ENCODE data around the gene RAVER1.
"Not testable (repeated sequence)": the region's sequence is repeated elsewhere in the genome, so short reads cannot be mapped to it uniquely, and the experiment has no call there.

The RAVER1 gene

DNA sequence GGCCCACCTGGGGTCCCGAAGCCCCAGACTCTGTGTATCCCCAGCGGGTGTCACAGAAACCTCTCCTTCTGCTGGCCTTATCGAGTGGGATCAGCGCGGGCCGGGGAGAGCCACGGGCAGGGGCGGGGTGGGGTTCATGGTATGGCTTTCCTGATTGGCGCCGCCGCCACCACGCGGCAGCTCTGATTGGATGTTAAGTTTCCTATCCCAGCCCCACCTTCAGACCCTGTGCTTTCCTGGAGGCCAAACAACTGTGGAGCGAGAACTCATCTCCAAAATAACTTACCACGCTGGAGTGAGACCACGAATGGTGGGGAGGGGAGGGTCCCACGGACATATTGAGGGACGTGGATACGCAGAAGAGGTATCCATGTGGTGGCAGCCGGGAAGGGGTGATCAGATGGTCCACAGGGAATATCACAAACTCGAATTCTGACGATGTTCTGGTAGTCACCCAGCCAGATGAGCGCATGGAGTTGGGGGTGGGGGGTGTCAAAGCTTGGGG, 44.6 kb downstream of the RAVER1 start:
- Histone ChIP-seq H3K36me3 (ENCODE audit: insufficient read depth, low read length) (peaks cover 3% of the 10 kb centered on the region; the same call in 1 of the 2 replicates), H2AFZ (ENCODE audit: low read length, unreplicated experiment) (no peak overlapping the region), H3K27me3 (ENCODE audit: insufficient read depth, low read length) (0 out of 2 replicates have a peak, but pooled peaks cover 3% of the 10 kb centered on the region), H3K79me2 (ENCODE audit: control insufficient read depth, insufficient read depth, low read length, unreplicated experiment) (no peaks in the 10 kb centered on the region), H3K27ac (ENCODE audit: low read depth, low read length) (peak overlapping the region; percentile 45; the same call in 1 of the 2 replicates), H3K4me1 (ENCODE audit: control insufficient read depth, insufficient read depth, low read length, unreplicated experiment) (no peaks in the 10 kb centered on the region), H3K4me3 (ENCODE audit: low read depth, low read length) (peak overlapping the region; percentile 85)

DNA sequence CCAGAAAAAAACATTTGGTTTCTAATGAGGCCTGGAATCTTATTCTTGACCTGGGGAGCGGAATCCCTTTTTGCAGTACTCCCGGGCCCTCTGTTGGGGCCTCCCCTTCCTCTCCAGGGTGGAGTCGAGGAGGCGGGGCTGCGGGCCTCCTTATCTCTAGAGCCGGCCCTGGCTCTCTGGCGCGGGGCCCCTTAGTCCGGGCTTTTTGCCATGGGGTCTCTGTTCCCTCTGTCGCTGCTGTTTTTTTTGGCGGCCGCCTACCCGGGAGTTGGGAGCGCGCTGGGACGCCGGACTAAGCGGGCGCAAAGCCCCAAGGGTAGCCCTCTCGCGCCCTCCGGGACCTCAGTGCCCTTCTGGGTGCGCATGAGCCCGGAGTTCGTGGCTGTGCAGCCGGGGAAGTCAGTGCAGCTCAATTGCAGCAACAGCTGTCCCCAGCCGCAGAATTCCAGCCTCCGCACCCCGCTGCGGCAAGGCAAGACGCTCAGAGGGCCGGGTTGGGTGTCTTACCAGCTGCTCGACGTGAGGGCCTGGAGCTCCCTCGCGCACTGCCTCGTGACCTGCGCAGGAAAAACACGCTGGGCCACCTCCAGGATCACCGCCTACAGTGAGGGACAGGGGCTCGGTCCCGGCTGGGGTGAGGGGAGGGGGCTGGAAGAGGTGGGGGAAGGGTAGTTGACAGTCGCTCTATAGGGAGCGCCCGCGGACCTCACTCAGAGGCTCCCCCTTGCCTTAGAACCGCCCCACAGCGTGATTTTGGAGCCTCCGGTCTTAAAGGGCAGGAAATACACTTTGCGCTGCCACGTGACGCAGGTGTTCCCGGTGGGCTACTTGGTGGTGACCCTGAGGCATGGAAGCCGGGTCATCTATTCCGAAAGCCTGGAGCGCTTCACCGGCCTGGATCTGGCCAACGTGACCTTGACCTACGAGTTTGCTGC, 46.3 kb downstream of the RAVER1 start, which contains the start of gene ICAM4:
Gene ICAM4, plus strand, starts transcription at position 153 of the 935 bp plus-strand sequence. Its CDS starts 58 bp downstream, at position 211.
- Histone ChIP-seq H3K27ac (ENCODE audit: low read depth, low read length) (no peak within 1 kb of the TSS), H3K4me3 (ENCODE audit: low read depth, low read length) (no peak within 1 kb of the TSS), H3K36me3 (ENCODE audit: insufficient read depth, low read length) (no peaks in the 10 kb centered on the region; the same call in 1 of the 2 replicates), H3K27me3 (ENCODE audit: insufficient read depth, low read length) (0 out of 2 replicates have a peak, but pooled peaks cover 3% of the 10 kb centered on the region), H3K79me2 (ENCODE audit: control insufficient read depth, insufficient read depth, low read length, unreplicated experiment) (no peaks in the 10 kb centered on the region), H3K4me1 (ENCODE audit: control insufficient read depth, insufficient read depth, low read length, unreplicated experiment) (no peaks in the 10 kb centered on the region), H2AFZ (ENCODE audit: low read length, unreplicated experiment) (no peak within 1 kb of the TSS)

DNA sequence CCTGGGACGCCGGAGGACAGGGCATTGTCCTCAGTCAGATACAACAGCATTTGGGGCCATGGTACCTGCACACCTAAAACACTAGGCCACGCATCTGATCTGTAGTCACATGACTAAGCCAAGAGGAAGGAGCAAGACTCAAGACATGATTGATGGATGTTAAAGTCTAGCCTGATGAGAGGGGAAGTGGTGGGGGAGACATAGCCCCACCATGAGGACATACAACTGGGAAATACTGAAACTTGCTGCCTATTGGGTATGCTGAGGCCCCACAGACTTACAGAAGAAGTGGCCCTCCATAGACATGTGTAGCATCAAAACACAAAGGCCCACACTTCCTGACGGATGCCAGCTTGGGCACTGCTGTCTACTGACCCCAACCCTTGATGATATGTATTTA, 47.9 kb downstream of the RAVER1 start:
- Histone ChIP-seq H3K27me3 (ENCODE audit: insufficient read depth, low read length) (no peaks in the 10 kb centered on the region), H3K4me1 (ENCODE audit: control insufficient read depth, insufficient read depth, low read length, unreplicated experiment) (no peaks in the 10 kb centered on the region), H3K79me2 (ENCODE audit: control insufficient read depth, insufficient read depth, low read length, unreplicated experiment) (no peaks in the 10 kb centered on the region), H3K36me3 (ENCODE audit: insufficient read depth, low read length) (no peaks in the 10 kb centered on the region; the same call in 1 of the 2 replicates), H3K4me3 (ENCODE audit: low read depth, low read length) (no peak overlapping the region), H2AFZ (ENCODE audit: low read length, unreplicated experiment) (no peak overlapping the region), H3K27ac (ENCODE audit: low read depth, low read length) (no peak overlapping the region)

DNA sequence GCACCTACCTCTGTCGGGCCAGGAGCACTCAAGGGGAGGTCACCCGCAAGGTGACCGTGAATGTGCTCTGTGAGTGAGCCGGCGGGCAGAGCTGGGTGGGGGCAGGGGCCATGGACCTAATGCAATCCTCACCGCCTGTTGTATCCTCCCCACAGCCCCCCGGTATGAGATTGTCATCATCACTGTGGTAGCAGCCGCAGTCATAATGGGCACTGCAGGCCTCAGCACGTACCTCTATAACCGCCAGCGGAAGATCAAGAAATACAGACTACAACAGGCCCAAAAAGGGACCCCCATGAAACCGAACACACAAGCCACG, 48.4 kb downstream of the RAVER1 start:
- H3K4me1 ChIP-seq (ENCODE audit: control insufficient read depth, insufficient read depth, low read length, unreplicated experiment) = no peaks in the 10 kb centered on the region

DNA sequence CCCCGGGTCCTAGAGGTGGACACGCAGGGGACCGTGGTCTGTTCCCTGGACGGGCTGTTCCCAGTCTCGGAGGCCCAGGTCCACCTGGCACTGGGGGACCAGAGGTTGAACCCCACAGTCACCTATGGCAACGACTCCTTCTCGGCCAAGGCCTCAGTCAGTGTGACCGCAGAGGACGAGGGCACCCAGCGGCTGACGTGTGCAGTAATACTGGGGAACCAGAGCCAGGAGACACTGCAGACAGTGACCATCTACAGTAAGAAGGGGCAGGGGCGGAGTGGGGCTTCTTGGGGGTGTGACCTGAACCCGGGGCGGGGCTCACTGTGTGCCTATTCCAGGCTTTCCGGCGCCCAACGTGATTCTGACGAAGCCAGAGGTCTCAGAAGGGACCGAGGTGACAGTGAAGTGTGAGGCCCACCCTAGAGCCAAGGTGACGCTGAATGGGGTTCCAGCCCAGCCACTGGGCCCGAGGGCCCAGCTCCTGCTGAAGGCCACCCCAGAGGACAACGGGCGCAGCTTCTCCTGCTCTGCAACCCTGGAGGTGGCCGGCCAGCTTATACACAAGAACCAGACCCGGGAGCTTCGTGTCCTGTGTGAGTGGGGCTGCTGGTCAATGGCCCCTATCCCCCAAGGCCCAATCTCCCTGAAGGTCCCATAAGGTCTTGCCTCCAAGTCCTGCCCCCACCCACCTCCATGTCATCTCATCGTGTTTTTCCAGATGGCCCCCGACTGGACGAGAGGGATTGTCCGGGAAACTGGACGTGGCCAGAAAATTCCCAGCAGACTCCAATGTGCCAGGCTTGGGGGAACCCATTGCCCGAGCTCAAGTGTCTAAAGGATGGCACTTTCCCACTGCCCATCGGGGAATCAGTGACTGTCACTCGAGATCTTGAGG, 49.0 kb downstream of the RAVER1 start:
- H2AFZ ChIP-seq (ENCODE audit: low read length, unreplicated experiment) = no peak overlapping the region
- H3K27ac ChIP-seq (ENCODE audit: low read depth, low read length) = no peak overlapping the region
- H3K4me3 ChIP-seq (ENCODE audit: low read depth, low read length) = no peak overlapping the region
- no peaks in the 10 kb centered on the region for H3K4me1 ChIP-seq (ENCODE audit: control insufficient read depth, insufficient read depth, low read length, unreplicated experiment)
- no peaks in the 10 kb centered on the region for H3K79me2 ChIP-seq (ENCODE audit: control insufficient read depth, insufficient read depth, low read length, unreplicated experiment)
- no peaks in the 10 kb centered on the region for H3K27me3 ChIP-seq (ENCODE audit: insufficient read depth, low read length)
- peaks cover 2% of the 10 kb centered on the region; the same call in 1 of the 2 replicates for H3K36me3 ChIP-seq (ENCODE audit: insufficient read depth, low read length)

More for the DNA sequence above, 48.4 kb downstream of the RAVER1 start:
- Histone ChIP-seq H3K36me3 (ENCODE audit: insufficient read depth, low read length) (no peaks in the 10 kb centered on the region; the same call in 1 of the 2 replicates), H2AFZ (ENCODE audit: low read length, unreplicated experiment) (no peak overlapping the region), H3K4me3 (ENCODE audit: low read depth, low read length) (no peak overlapping the region), H3K79me2 (ENCODE audit: control insufficient read depth, insufficient read depth, low read length, unreplicated experiment) (no peaks in the 10 kb centered on the region), H3K27ac (ENCODE audit: low read depth, low read length) (no peak overlapping the region), H3K27me3 (ENCODE audit: insufficient read depth, low read length) (no peaks in the 10 kb centered on the region)

DNA sequence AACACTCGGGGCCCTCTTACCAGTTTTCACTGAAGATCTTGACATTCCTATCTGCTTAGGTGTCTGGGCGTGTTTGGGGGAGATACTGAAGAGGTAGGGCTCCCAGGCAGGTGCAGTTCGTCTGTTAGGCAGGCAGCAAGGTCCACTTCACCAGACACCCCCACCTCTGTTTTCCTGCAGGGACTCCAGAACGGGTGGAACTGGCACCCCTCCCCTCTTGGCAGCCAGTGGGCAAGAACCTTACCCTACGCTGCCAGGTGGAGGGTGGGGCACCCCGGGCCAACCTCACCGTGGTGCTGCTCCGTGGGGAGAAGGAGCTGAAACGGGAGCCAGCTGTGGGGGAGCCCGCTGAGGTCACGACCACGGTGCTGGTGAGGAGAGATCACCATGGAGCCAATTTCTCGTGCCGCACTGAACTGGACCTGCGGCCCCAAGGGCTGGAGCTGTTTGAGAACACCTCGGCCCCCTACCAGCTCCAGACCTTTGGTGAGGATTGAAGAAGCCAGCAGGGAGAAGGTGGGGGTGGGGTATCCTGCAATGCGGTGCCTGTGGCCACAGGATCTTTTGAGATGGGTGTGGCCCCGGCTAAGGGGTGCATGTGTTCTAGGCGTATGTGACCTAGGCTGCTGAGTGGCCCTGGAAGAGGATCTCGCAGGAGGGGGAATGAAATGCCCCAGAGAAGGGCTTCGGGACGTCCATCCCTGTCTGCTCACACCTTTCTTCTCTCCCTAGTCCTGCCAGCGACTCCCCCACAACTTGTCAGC, 49.8 kb downstream of the RAVER1 start:
- Histone ChIP-seq H3K4me1 (ENCODE audit: control insufficient read depth, insufficient read depth, low read length, unreplicated experiment) (no peaks in the 10 kb centered on the region), H3K27ac (ENCODE audit: low read depth, low read length) (no peak overlapping the region), H3K79me2 (ENCODE audit: control insufficient read depth, insufficient read depth, low read length, unreplicated experiment) (no peaks in the 10 kb centered on the region), H3K36me3 (ENCODE audit: insufficient read depth, low read length) (peaks cover 2% of the 10 kb centered on the region; the same call in 1 of the 2 replicates), H2AFZ (ENCODE audit: low read length, unreplicated experiment) (no peak overlapping the region), H3K4me3 (ENCODE audit: low read depth, low read length) (no peak overlapping the region), H3K27me3 (ENCODE audit: insufficient read depth, low read length) (no peaks in the 10 kb centered on the region)

DNA sequence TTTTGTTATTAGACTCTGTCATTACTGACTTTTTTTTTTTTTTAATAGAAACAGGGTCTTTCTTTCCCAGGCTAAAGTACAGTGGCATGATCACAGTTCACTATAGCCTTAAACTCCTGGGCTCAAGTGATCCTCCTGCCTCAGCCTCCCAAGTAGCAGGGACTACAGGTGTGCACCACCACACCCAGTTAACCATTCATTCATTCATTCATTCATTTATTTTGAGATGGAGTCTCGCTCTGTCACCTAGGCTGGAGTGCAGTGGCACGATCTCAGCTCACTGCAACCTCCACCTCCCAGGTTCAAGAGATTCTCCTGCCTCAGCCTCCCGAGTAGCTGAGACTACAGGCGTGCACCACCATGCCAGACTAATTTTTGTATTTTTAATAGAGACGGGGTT, 51.3 kb downstream of the RAVER1 start:
- not testable (repeated sequence) for H3K79me2 ChIP-seq (ENCODE audit: control insufficient read depth, insufficient read depth, low read length, unreplicated experiment); H2AFZ ChIP-seq (ENCODE audit: low read length, unreplicated experiment); H3K27ac ChIP-seq (ENCODE audit: low read depth, low read length); H3K4me1 ChIP-seq (ENCODE audit: control insufficient read depth, insufficient read depth, low read length, unreplicated experiment); H3K36me3 ChIP-seq (ENCODE audit: insufficient read depth, low read length); H3K27me3 ChIP-seq (ENCODE audit: insufficient read depth, low read length); H3K4me3 ChIP-seq (ENCODE audit: low read depth, low read length)

DNA sequence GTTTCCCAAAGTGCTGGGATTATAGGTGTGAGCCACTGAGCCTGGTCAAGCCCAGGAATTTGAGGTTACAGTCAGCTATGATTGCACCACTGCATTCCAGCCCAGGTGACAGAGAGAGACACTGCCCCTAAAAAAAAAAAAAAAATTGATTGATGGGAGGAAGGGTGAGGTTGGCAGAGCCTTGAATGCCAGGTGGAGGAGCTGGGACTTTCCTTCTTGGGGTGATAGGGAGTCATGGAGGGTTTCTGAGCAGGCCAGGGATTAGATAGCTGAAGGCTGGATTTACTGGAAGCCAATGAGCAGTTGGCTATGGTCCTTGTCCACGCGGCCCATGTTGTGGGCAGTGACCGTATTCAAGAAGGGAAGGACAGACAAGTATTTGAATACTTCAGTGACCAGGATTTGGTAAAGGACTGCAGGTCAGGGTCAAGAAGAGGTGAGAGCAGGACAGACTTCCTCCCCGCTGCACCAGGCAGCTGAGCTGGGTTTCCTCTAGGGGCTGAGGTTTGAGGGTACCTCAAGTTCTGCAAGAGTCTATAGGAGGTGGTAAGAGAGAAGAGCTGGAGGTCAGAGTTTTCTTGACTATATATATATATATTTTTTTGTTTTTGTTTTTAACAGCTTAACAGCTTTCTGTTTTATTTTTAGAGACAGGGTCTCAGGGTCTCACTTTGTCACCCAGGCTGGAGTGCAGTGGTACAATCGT, 53.4 kb downstream of the RAVER1 start:
- no peaks in the 10 kb centered on the region for H3K27me3 ChIP-seq (ENCODE audit: insufficient read depth, low read length)
- H3K27ac ChIP-seq (ENCODE audit: low read depth, low read length) = no peak overlapping the region
- no peaks in the 10 kb centered on the region for H3K4me1 ChIP-seq (ENCODE audit: control insufficient read depth, insufficient read depth, low read length, unreplicated experiment)
- H3K36me3 ChIP-seq (ENCODE audit: insufficient read depth, low read length) = 0 out of 2 replicates have a peak, but pooled peaks cover 2% of the 10 kb centered on the region
- no peak overlapping the region for H2AFZ ChIP-seq (ENCODE audit: low read length, unreplicated experiment)
- H3K79me2 ChIP-seq (ENCODE audit: control insufficient read depth, insufficient read depth, low read length, unreplicated experiment) = no peaks in the 10 kb centered on the region
- H3K4me3 ChIP-seq (ENCODE audit: low read depth, low read length) = no peak overlapping the region

DNA sequence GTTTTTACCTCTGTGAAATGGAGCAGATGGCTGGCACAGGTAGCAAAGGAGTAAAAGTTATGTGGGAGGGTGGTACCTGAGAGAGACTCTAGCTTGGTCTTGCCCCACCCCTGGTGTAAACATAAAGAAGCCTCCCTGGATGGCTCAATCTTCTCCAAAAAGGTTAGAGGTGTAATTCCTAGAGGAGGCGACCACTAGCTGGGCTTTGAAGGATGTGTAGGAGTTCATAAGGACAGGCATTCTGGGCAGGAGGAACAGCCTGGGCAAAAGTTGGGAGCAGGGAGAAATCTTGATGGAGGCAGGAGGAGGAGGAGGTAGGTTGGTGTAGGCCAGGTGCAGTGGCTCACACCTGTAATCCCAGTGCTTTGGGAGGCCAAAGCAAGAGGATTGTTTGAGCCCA, 54.4 kb downstream of the RAVER1 start:
- Histone ChIP-seq H3K27ac (ENCODE audit: low read depth, low read length) (no peak overlapping the region), H3K36me3 (ENCODE audit: insufficient read depth, low read length) (peaks cover 5% of the 10 kb centered on the region; the same call in 1 of the 2 replicates), H3K4me1 (ENCODE audit: control insufficient read depth, insufficient read depth, low read length, unreplicated experiment) (no peaks in the 10 kb centered on the region), H3K79me2 (ENCODE audit: control insufficient read depth, insufficient read depth, low read length, unreplicated experiment) (no peaks in the 10 kb centered on the region), H3K4me3 (ENCODE audit: low read depth, low read length) (no peak overlapping the region), H3K27me3 (ENCODE audit: insufficient read depth, low read length) (no peaks in the 10 kb centered on the region), H2AFZ (ENCODE audit: low read length, unreplicated experiment) (no peak overlapping the region)
